Muscle layer of duodenum (tissue), 2 donors: ENCODE measurements around the gene ENG.
"Not testable (repeated sequence)": the region's sequence is repeated elsewhere in the genome, so short reads cannot be mapped to it uniquely, and the experiment has no call there.

Source experiments
- H3K27ac ChIP-seq: one replicate; pipeline ENCODE4 v1.7.0; 2013; ENCODE audit warnings: mild to moderate bottlenecking, low read length
- H3K27me3 ChIP-seq: one replicate; pipeline ENCODE4 v1.7.0; 2013; ENCODE audit warnings: low read depth, mild to moderate bottlenecking, control low read depth, low read length
- H3K36me3 ChIP-seq, 2 donors: one replicate each; pipeline ENCODE4 v1.7.0; 2013; ENCODE audit warnings: low read length in 2 of 2, control low read depth in 1 of 2, mild to moderate bottlenecking in 1 of 2; ENCODE audit not compliant: insufficient read depth in 2 of 2, control insufficient read depth in 1 of 2
- H3K4me1 ChIP-seq, 2 donors: one replicate each; pipeline ENCODE4 v1.7.0; 2013; ENCODE audit warnings: low read length in 2 of 2, mild to moderate bottlenecking in 2 of 2, control low read depth in 1 of 2, moderate library complexity in 1 of 2; ENCODE audit not compliant: insufficient read depth in 2 of 2, control insufficient read depth in 1 of 2
- H3K4me3 ChIP-seq, 2 donors: one replicate each; pipeline ENCODE4 v1.7.0; 2013; ENCODE audit warnings: low read length in 2 of 2, low read depth in 1 of 2, mild to moderate bottlenecking in 1 of 2
- H3K9me3 ChIP-seq, 2 donors: one replicate each; pipeline ENCODE4 v1.7.0; 2013; ENCODE audit warnings: low read length in 2 of 2, control low read depth in 1 of 2, mild to moderate bottlenecking in 1 of 2; ENCODE audit not compliant: control insufficient read depth in 1 of 2
- donor health status: healthy.

Gene ENG

DNA sequence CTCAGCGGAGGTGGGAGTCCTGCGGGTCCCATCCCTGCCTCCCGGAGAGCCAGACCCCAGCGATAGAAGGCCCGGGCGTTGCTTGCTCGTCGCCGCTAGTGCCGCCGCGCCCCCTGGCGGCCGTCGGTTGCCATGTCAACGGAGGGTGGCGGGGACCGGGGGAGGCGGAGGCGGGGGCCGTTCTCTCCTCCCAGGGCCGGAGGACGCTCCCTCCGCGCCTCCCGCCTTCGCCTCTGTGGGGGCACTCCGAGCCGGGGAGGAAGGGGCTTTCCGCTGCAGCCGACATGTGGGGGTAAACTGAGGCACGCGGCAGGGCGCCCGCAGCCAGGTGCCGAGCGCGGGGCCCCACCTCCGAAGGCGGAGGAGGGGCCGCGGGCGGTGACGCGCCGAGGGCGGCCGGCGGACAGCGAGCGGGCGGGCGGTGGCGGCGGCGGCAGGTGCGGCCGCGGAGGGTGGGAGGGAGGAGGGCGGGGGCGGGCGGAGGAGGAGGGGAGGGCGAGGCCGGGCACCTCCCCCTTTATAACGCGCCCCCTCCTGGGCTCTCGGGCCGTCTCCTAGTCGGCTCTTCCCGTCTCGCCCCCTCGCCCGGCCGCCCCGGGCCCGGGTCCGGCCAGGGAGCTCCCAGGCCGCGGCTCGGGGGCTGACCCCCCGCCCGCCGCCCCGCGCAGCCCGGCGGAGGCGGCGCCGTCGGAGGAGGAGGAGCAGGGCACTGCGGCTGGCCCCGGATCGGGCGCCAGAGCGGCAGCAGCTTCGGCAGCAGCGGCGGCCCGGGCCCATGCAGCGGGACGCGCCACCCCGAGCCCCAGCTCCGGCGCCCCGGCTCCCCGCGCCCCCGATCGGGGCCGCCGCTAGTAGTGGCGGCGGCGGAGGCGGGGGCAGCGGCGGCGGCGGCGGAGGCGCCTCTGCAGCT is 69.2 kb downstream of the ENG start:
- Histone ChIP-seq H3K27ac (no peak overlapping the region), H3K9me3 (no peaks in the 10 kb centered on the region), H3K4me3 (peak overlapping the region; percentile 39 to 99), H3K27me3 (no peaks in the 10 kb centered on the region), H3K36me3 (peaks cover 30 to 38% of the 10 kb centered on the region in 2 donors), H3K4me1 (peaks cover 5 to 20% of the 10 kb centered on the region in 2 donors)

DNA sequence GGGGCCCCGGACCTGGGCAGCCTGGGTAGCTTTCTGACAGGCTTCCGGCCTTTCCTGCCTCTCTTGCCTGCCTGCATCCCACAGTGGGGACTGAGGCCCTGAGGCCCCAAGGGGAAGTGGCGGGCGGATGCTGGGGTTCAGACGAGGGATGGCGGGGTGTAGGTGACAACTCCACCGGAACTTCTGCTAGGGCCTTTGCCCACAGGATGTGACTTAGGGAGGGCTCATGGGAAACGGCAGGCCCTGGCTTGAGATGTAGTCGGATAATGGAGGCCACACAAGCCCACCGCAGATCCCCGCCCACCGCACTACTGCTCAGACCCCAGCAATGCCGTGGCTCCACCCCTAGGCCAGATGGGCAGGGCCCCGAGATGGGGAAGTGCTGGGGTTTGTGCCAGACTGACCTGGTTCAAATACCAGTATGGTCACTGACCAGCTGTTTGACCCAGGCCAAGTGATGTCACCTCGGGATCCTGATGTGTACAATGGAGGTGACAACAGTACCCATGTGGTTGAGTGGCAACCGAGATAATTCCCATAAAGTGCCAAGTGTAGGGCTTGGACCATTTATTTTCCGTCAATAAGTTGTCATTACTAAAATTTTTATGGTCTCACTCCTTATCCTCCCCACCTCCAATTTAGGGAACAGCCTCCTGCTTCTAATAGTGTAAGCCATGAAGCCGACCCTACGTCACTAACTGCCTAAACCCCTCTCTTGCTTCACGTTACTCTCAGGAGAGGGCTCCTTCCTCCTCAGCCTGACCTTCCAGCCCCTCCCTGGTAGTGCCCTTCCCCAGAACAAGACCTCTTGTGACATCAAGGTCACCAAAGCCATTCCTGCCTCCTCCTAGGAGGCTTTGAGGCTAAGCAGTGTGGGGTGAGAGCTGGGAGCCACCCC is 71.1 kb downstream of the ENG start:
- Histone ChIP-seq H3K27me3 (no peaks in the 10 kb centered on the region), H3K9me3 (no peaks in the 10 kb centered on the region), H3K4me3 (no peak overlapping the region), H3K36me3 (peaks cover 12 to 19% of the 10 kb centered on the region in 2 donors), H3K27ac (peak overlapping the region; percentile 35), H3K4me1 (peaks cover 5 to 33% of the 10 kb centered on the region in 2 donors)

DNA sequence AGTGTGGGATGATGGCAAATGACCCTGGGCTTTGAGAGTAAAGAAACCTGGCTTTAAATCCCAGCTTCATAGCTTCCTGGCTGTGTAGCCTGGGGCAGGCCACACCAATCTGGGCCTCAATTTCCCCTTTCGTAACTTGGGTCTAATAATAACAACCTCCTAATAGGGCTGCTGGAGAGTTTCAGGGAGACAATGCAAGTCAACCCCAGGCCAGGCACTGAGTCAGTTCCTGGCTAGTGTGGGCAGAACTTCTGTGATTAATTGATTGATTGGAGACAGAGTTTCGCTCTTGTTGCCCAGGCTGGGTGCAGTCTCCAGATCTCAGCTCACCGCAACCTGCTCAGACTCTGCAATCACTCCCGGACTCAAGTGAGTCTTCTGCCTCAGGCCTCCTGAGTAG is 72.7 kb downstream of the ENG start:
- H3K27ac ChIP-seq: no peak overlapping the region
- no peaks in the 10 kb centered on the region for H3K9me3 ChIP-seq
- no peak overlapping the region for H3K4me3 ChIP-seq
- peaks cover 0 to 24% of the 10 kb centered on the region in 2 donors for H3K4me1 ChIP-seq
- no peaks in the 10 kb centered on the region for H3K27me3 ChIP-seq
- H3K36me3 ChIP-seq: peaks cover 0 to 5% of the 10 kb centered on the region in 2 donors

DNA sequence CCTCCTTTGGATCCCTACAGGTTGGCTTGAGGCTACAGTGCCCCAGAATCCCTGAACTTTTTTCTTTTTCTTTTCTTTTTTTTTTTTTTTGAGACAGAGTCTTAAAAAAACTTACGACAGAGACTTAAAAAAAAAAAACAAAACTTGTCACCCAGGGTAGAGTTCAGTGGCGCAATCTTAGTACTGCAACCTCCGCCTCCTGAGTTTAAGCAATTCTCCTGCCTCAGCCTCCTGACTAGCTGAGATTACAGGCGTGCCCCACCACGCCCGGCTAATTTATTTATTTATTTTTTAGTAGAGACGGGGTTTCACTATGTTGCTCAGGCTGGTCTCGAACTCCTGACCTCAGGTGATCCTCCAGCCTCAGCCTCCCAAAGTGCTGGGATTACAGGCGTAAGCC is 73.5 kb downstream of the ENG start:
- H3K36me3 ChIP-seq, H3K4me3 ChIP-seq, H3K27me3 ChIP-seq, H3K9me3 ChIP-seq, H3K27ac ChIP-seq: not testable (repeated sequence)
- H3K4me1 ChIP-seq: peaks cover 0 to 22% of the 10 kb centered on the region in 2 donors

DNA sequence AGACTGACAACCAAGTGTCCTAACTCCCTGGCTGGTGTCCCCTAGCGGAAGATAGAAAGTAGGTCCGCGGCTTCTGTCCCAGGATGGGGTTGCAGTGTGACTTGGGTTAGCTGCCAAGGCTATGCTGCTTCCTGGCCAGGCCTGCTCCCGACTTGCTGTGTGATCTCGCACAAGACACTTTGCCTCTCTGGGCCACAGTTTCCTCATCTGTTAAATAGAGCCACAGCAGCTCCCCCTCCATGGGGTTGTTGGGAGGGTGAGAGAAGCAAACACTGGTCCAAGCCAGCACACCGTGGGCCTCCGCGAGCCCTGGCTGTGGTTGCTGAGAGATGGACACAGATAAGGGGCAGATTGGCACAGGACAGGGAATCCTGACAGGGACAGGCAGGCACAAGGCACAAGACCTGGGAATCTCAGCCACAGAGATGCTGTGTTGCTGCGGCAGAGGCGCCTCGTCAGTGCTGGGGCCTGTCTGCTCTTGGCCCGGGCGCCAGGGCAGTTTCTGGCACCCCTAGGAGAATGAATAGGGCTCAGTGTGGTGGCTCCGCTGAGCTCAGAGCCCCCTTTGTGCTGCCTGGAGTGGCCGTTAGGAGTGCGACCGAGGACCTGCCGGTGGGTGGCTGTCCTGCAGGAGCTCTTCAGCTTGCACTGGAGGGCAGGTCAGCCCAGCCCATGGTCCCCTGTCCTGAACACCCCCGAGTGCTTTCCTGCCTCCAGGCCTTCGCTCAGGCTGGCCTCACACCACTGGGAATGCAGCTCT is 74.2 kb downstream of the ENG start:
- H3K36me3 ChIP-seq: no peaks in the 10 kb centered on the region
- H3K4me3 ChIP-seq: no peak overlapping the region
- no peaks in the 10 kb centered on the region for H3K27me3 ChIP-seq
- H3K9me3 ChIP-seq: no peaks in the 10 kb centered on the region
- H3K4me1 ChIP-seq: peaks cover 0 to 22% of the 10 kb centered on the region in 2 donors
- no peak overlapping the region for H3K27ac ChIP-seq

DNA sequence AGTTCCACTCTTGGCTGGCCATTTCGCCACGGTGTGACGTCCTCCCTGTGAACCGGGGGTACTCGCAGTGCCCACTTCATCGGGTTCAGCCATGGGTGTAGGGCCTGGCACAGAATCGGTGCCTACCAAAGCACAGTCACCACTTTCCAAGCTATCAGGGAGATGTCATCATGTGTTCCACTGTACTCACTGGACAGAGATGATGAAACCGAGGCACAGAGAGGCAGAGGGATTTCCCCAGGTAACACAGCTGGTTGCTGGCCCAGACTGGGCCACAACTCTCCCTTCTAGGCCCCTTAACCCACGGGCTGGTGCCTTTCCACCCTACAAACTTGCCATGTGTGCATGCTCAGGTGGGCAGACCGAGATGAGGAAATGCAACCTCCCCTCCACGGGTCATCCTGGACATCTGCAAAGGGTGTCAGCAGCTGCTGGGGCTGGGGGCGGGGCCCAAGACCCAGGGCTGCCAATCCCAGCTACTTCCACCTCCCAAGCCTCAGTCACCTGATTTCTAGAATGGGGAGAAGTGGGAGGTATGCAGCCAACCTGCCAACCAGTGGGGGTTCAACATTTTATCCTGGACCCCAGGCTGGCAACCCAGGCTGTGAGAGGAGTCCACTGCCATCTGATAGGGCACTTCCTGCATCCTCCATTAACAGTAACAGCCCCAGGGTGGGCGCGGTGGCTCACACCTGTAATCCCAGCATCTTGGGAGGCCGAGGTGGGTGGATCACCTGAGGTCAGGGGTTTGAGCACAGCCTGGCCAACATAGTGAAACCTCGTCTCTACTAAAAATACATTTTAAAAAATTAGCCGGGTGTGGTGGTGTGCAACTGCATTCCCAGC is 75.1 kb downstream of the ENG start:
- H3K9me3 ChIP-seq: no peaks in the 10 kb centered on the region
- H3K4me1 ChIP-seq: peaks cover 0 to 16% of the 10 kb centered on the region in 2 donors
- H3K36me3 ChIP-seq: no peaks in the 10 kb centered on the region
- H3K4me3 ChIP-seq: peak overlapping the region in 1 of 2 donors; percentile 4
- no peaks in the 10 kb centered on the region for H3K27me3 ChIP-seq
- peak overlapping the region; percentile 43 for H3K27ac ChIP-seq

DNA sequence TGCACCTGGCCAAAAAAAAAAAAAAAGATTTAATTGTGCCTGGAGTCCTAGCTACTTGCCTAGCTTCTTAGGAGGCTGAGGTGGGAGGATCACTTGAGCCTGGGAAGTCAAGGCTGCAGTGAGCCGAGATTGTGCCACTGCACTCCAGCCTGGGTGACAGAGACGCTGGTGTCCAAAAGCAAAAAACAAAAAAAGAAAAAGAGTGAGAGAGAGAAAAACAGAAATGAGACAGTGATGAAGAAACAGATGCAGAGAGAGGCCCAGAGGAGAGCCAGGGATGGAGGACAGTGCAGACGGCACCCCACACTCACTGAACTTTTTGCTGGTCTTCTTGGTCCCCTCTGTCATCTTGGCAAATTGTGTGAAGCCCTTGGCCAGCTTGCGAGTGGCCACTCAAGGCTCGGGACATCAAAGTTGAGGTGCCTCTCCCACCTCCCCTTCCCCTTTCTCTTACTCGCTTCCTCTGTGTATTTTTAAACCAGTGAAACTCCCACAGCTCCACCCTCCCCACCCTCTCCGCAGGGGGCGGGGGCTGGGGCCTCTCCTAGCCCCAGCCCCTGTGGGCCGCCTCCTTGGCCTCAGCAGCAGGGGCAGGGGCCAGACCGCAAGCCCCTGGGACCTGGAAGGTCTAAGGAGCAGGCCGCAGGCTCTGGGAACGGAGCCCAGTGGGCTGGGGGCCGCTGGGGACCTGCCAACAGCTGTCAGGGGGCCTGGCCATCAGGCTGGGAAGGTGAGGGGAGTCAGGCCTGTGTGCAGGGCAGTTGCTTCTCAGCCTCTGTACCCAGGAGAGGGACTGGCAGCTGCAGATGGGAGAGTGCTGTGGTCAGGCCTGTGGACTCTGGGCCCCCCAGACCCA is 76.0 kb downstream of the ENG start, which contains the start of gene SH2D3C:
TSS of gene SH2D3C (minus strand) at position 387 of the 856 bp plus-strand sequence. CDS start at position 348, 39 bp downstream.
- Histone ChIP-seq H3K36me3 (no peaks in the 10 kb centered on the region), H3K27me3 (no peaks in the 10 kb centered on the region), H3K4me1 (peaks cover 0 to 14% of the 10 kb centered on the region in 2 donors), H3K27ac (peak within 1 kb of the TSS; percentile 43), H3K4me3 (peak within 1 kb of the TSS in 1 of 2 donors; percentile 32), H3K9me3 (no peaks in the 10 kb centered on the region)

DNA sequence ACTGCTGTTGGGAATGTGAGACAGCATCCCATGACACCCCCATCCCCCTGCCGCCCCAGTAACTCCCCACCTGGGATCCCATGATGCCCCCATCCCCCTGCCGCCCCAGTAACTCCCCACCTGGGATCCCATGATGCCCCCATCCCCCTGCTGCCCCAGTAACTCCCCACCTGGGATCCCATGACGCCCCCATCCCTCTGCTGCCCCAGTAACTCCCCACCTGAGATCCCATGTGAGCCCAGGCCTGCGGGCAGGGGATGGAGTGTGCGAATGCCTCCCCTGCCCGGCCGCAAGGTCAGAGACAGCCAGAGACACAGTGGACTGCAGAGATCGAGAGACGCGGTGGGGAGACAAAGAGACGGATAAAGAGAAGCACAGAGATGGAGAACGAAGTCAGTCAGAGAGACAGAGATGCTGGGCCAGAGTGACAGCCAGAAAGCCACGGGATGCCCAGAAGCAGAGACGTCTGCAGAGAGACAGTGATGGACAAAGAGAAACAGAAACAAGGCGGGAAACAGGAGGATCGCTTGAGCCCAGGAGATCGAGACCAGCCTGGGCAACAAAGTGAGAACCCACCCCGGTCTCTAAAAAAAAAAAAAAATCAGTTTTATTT is 77.0 kb downstream of the ENG start:
- H3K4me3 ChIP-seq: peak overlapping the region in 1 of 2 donors; percentile 32
- no peak overlapping the region for H3K27ac ChIP-seq

DNA sequence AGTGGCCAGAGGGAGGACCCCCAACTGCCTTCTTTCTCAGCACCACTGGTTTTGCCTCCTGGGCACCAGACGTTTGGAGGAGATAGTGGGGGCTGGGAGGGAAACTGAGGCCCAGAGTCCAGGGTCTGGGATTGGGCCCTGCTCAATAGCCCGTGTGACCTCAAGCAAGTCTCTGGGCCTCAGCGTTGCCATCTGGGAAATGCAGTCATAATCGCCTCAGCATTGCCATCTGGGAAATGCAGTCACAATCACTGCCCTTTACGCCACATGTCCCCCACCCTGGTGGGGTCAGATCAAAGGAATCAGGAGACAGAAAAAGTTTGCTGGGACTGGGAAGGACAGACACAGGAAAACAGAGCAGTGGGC is 77.6 kb downstream of the ENG start:
- no peaks in the 10 kb centered on the region for H3K9me3 ChIP-seq
- no peaks in the 10 kb centered on the region for H3K36me3 ChIP-seq
- H3K4me1 ChIP-seq: peaks cover 0 to 14% of the 10 kb centered on the region in 2 donors
- peak overlapping the region; percentile 28 to 32 for H3K4me3 ChIP-seq
- no peaks in the 10 kb centered on the region for H3K27me3 ChIP-seq
- no peak overlapping the region for H3K27ac ChIP-seq

More for the DNA sequence above, 77.0 kb downstream of the ENG start:
- Histone ChIP-seq H3K36me3 (no peaks in the 10 kb centered on the region), H3K27me3 (no peaks in the 10 kb centered on the region), H3K4me1 (peaks cover 0 to 14% of the 10 kb centered on the region in 2 donors), H3K9me3 (no peaks in the 10 kb centered on the region)
